ENCODE measurements around the gene ZNF101. TPM values are rescaled to one million over a fixed set of nuclear protein-coding genes. Genes with fewer than 3 reads are reported as not detected.

Gene ZNF101
- total and polyA plus RNA-seq, 4 donors, result 2.0 to 13.3 (median 8.9) TPM

DNA sequence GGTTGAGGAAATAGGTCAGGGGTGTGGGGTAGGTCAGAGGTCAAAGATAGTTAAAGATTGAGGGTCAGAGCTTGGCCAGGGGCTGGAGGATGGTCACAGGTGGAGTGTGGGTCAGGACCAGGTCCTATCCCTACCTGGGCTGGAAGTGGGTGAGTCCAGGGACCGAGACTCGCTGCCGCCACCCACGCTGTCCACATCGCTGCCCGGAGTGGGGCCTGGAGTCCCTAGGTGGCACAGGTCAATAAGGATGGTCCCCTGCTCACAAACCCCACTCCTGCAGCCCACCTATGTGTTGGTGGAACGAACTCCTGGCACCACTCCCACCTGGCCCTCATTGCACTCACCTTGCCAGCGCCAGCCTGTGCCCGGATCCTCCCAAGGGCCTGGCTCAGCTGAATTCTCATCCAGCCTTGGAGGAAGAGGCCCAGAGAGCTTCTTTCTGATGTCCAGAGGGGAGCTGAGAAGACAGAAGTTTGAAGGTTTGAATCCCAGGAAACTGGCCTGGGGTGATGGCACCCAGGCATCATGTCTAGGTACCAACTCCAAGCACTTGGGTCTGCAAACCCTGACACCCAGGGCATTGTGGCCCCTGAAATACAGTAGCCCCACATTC is 32.0 kb upstream of the ZNF101 start:
- H3K27me3 ChIP-seq (ENCODE audit: control insufficient read depth in 1 of 2, insufficient read depth in 2 of 2, low read length in 1 of 2), result no peaks in the 10 kb centered on the region
- no peak overlapping the region for H3K4me3 ChIP-seq (ENCODE audit: low read length in 2 of 2)
- no peaks in the 10 kb centered on the region for H3K9me3 ChIP-seq (ENCODE audit: control insufficient read depth, low read length)
- ATAC-seq (ENCODE audit: low FRiP score), result no peak
- intact Hi-C loops (cut with DNase I), result no loop called here
- H3K4me1 ChIP-seq (ENCODE audit: control insufficient read depth in 1 of 2, insufficient read depth in 2 of 2, low read length in 2 of 2), result no peaks in the 10 kb centered on the region
- no peak overlapping the region for H3K27ac ChIP-seq (ENCODE audit: low read depth in 1 of 2, low read length in 2 of 2)
- no peaks in the 10 kb centered on the region for H3K36me3 ChIP-seq (ENCODE audit: control insufficient read depth in 1 of 2, insufficient read depth in 2 of 2, low read length in 1 of 2)
- no peak for DNase-seq
- WGBS, 2 donors, result 94 to 96% methylated on average over 9 of the region's 9 CpGs

DNA sequence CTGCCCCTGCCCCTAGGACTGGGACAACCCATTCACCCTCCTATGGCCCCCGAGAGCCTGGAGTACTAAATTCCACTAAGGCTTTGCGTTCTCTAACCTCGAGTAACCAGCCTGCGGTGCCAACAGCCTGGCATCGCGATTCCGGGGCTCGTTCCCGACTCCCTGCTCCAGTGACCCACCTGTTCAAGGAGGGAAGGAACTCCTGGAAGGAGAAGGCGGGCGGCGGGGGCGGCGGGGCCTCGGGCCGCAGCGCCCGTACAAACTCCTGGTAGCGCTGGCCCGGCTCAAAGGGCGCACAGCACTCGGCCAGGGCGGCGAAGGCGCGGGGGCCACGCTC is 31.5 kb upstream of the ZNF101 start:
- DNase-seq, result no peak
- Histone ChIP-seq H3K27ac (ENCODE audit: low read depth in 1 of 2, low read length in 2 of 2) (no peak overlapping the region), H3K27me3 (ENCODE audit: control insufficient read depth in 1 of 2, insufficient read depth in 2 of 2, low read length in 1 of 2) (no peaks in the 10 kb centered on the region), H3K4me1 (ENCODE audit: control insufficient read depth in 1 of 2, insufficient read depth in 2 of 2, low read length in 2 of 2) (no peaks in the 10 kb centered on the region), H3K9me3 (ENCODE audit: control insufficient read depth, low read length) (no peaks in the 10 kb centered on the region), H3K4me3 (ENCODE audit: low read length in 2 of 2) (no peak overlapping the region), H3K36me3 (ENCODE audit: control insufficient read depth in 1 of 2, insufficient read depth in 2 of 2, low read length in 1 of 2) (no peaks in the 10 kb centered on the region)
- WGBS, 2 donors, result 85% methylated on average over 26 to 27 of the region's 27 CpGs
- ATAC-seq (ENCODE audit: low FRiP score), result no peak
- intact Hi-C loops (cut with DNase I), result no loop called here

DNA sequence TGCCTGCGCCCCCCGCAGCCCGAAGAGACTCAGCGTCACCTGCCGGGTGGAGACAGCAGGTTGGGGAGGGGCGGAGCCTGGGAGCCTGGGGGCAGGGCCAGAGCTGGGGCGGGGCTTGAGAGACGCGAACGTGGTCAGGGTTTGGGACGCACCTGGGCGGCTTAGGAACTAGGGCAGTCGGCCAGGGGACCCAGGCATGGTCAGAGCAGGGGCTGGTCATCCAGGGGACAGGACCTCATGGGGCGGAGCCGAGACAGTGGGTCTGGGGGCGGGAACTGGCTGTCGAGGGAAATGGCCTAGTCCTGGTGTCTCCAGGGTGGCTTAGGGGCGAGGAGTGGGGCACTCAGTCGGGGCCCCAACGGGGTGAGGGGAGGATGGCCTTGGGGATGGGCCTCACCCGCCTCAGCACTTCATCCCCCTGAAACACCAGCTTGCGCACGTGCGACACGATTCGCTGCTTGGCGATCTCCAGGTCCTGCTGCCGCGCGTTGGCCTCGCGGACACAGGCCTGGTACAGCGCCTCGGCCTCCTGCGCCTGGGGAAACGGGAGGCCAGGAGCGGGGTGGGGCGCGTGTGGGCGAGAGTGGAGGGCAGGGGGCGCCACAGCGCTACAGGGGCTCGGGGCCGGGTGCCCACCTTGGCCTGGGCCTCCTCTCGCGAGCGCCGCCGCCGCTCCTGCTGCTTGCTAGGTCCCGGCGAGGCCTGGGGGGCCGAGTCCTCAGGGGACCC is 31.0 kb upstream of the ZNF101 start:
- intact Hi-C loops (cut with DNase I), result no loop called here
- H3K4me1 ChIP-seq (ENCODE audit: control insufficient read depth in 1 of 2, insufficient read depth in 2 of 2, low read length in 2 of 2), result no peaks in the 10 kb centered on the region
- no peaks in the 10 kb centered on the region for H3K27me3 ChIP-seq (ENCODE audit: control insufficient read depth in 1 of 2, insufficient read depth in 2 of 2, low read length in 1 of 2)
- 75 to 79% methylated on average over 52 to 53 of the region's 53 CpGs for WGBS, 2 donors
- no peaks in the 10 kb centered on the region for H3K36me3 ChIP-seq (ENCODE audit: control insufficient read depth in 1 of 2, insufficient read depth in 2 of 2, low read length in 1 of 2)
- H3K9me3 ChIP-seq (ENCODE audit: control insufficient read depth, low read length), result no peaks in the 10 kb centered on the region
- DNase-seq (no peak), ATAC-seq (ENCODE audit: low FRiP score) (no peak)
- no peak overlapping the region for H3K4me3 ChIP-seq (ENCODE audit: low read length in 2 of 2)
- H3K27ac ChIP-seq (ENCODE audit: low read depth in 1 of 2, low read length in 2 of 2), result no peak overlapping the region

DNA sequence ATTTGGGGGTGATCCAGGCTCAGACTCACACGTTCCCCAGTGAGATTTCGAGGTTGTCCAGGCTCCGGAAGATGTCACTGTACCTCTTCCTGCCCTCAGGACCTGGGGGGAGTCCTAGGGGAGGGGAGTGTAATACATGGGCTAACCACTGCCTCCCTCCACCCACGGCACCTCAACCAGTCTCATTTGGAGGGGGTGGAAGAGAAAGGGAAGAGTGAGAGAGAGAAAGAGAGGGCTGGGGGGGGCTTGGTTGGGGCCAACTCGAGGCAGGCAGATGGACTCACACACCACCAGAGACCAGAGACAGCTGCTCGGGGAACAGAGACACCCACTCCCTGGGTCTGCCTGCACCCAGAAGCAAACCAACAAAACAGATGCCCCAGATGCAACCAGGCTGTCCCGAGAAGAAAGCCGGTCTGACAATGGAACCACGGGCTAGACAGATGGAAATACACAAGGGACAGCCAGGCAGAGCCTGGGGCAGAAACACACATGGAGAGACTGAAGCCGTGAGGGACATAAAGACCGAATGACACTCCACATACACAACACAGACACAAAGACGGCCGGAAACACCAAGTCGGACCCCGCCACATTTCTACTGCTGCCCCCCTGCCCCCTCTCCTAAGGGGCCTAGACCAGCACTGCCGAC is 26.0 kb upstream of the ZNF101 start:
- intact Hi-C loops (cut with DNase I), result loop anchor here (1.0 to 5.0 kb wide), 2 partner anchors 21 to 110 kb away; partner anchors contain the start of gene ATP13A1 (in 1 of the 2)
- Histone ChIP-seq H3K36me3 (ENCODE audit: control insufficient read depth in 1 of 2, insufficient read depth in 2 of 2, low read length in 1 of 2) (no peaks in the 10 kb centered on the region), H3K27me3 (ENCODE audit: control insufficient read depth in 1 of 2, insufficient read depth in 2 of 2, low read length in 1 of 2) (no peaks in the 10 kb centered on the region), H3K9me3 (ENCODE audit: control insufficient read depth, low read length) (no peaks in the 10 kb centered on the region), H3K27ac (ENCODE audit: low read depth in 1 of 2, low read length in 2 of 2) (no peak overlapping the region), H3K4me3 (ENCODE audit: low read length in 2 of 2) (peak overlapping the region; percentile 29 to 60), H3K4me1 (ENCODE audit: control insufficient read depth in 1 of 2, insufficient read depth in 2 of 2, low read length in 2 of 2) (no peaks in the 10 kb centered on the region)
- no peak for ATAC-seq (ENCODE audit: low FRiP score)
- 20 to 29% methylated on average over 15 to 16 of the region's 16 CpGs for WGBS, 2 donors
- no peak for DNase-seq

DNA sequence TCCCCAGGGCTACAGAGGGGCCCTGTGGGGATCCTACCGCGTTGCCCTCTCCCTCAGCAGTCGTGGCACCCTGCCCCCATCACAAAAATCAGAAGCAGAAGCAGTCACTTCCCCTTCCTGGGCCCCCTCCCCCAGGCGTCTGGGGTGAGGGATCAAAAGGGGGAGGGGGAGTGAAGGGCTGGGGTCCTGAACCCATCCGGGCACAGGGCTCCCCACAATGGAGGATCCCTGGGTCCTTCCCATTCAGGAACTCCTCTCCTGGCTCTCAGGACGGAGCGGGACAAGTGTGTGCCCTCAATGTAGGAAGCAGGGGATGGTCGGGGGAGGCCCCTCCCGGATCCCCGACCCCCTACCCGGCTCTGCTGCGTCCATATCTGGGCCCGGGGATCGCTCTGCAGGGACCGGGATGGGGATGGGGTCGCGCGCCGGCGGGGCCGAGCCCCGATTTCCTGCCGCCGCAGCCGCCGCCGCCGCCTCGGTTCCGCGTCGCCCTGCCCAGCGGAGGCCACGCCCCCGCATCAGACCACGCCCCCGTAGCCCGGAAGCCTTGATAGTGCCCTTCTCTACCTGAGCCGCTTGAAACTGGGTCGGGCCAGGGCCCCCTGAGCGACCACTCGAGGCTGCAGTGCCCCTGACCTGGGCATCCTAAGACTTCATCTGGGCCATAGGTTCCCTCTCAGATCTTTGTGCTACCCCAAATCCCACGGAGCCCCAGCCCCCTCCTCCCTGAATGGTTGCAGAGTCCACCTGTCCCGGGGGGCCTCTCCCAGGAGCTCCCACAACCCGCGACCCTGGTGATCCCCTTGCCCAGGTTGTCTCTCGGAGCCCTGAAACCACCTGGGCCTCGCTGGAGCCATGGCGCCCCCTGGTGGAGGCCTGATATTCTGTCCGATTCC is 25.2 kb upstream of the ZNF101 start, which contains the start of gene GMIP:
GMIP (minus strand) TSS at position 500 of the 896 bp plus-strand sequence; CDS start at position 372, 128 bp downstream.
- DNase-seq (peak; percentile 87 to 94), ATAC-seq (ENCODE audit: low FRiP score) (peak; percentile 85)
- no peaks in the 10 kb centered on the region for H3K9me3 ChIP-seq (ENCODE audit: control insufficient read depth, low read length)
- H3K4me1 ChIP-seq (ENCODE audit: control insufficient read depth in 1 of 2, insufficient read depth in 2 of 2, low read length in 2 of 2), result no peaks in the 10 kb centered on the region
- no peaks in the 10 kb centered on the region for H3K27me3 ChIP-seq (ENCODE audit: control insufficient read depth in 1 of 2, insufficient read depth in 2 of 2, low read length in 1 of 2)
- H3K4me3 ChIP-seq (ENCODE audit: low read length in 2 of 2), result peak within 1 kb of the TSS; percentile 29 to 60
- H3K27ac ChIP-seq (ENCODE audit: low read depth in 1 of 2, low read length in 2 of 2), result no peak within 1 kb of the TSS
- no peaks in the 10 kb centered on the region for H3K36me3 ChIP-seq (ENCODE audit: control insufficient read depth in 1 of 2, insufficient read depth in 2 of 2, low read length in 1 of 2)
- 1% methylated on average over 45 to 50 of the region's 50 CpGs for WGBS, 2 donors
- intact Hi-C loops (cut with DNase I), result loop anchor here (1.0 to 5.0 kb wide), 3 partner anchors 20 to 111 kb away; partner anchors contain the start of gene ATP13A1 (in 1 of the 2)

DNA sequence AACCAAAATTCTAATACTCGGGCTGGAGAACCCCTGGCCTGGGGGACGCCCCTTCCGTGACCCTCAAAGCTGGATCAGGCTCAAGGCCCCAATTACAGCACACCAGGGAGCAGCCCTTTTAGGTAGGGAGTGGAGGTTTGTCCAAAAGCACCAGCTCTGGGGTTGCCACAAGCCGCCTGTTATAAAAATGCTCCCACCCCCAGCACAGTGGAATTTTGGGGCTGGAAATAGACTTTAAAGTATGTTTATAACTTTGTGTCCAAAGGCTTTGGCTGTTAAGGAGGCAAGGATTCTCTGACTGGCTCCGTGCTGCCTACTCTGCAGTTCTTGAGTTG is 24.6 kb upstream of the ZNF101 start:
- intact Hi-C loops (cut with DNase I), result loop anchor here (1.0 to 5.0 kb wide), 2 partner anchors 112 kb away; no protein-coding TSS in a partner anchor
- Histone ChIP-seq H3K27ac (ENCODE audit: low read depth in 1 of 2, low read length in 2 of 2) (no peak overlapping the region), H3K36me3 (ENCODE audit: control insufficient read depth in 1 of 2, insufficient read depth in 2 of 2, low read length in 1 of 2) (peaks cover 0 to under 1% of the 10 kb centered on the region in 2 donors), H3K4me3 (ENCODE audit: low read length in 2 of 2) (no peak overlapping the region), H3K27me3 (ENCODE audit: control insufficient read depth in 1 of 2, insufficient read depth in 2 of 2, low read length in 1 of 2) (no peaks in the 10 kb centered on the region), H3K9me3 (ENCODE audit: control insufficient read depth, low read length) (no peaks in the 10 kb centered on the region), H3K4me1 (ENCODE audit: control insufficient read depth in 1 of 2, insufficient read depth in 2 of 2, low read length in 2 of 2) (no peaks in the 10 kb centered on the region)
- 14 to 15% methylated on average over 5 of the region's 5 CpGs for WGBS, 2 donors
- DNase-seq, result no peak
- ATAC-seq (ENCODE audit: low FRiP score), result no peak

DNA sequence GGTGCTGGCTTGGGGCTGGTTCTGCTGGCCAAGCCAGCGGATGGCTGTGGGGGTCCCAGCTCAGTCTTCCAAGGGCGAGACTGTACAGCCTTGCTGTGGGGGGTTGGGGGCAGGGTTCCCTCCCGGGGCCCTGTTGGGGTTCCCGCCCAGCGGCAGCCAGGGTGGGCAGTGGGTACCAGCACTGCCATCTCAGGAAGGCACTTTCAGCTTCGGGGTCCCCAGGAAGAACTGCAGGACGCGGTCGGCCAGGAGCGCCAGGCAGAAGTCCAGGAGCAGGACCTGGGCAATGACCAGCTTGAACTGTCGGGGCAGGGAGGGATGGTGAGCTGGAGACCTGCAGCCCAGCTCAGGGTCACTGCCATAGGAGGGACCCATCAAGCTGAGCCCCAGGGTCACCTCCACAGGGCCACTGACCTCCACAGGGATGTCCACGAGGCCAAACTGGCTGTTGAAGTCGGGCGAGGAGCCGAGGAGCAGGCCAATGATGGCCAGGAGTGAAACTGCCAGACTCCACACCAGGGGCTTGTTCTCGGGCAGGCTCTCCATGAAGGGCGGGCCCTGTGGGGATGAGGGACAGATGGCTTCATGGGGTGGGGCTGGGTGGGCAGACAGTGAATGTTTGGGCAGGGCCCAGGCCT is 23.3 kb upstream of the ZNF101 start:
- Histone ChIP-seq H3K4me3 (ENCODE audit: low read length in 2 of 2) (no peak overlapping the region), H3K9me3 (ENCODE audit: control insufficient read depth, low read length) (no peaks in the 10 kb centered on the region), H3K36me3 (ENCODE audit: control insufficient read depth in 1 of 2, insufficient read depth in 2 of 2, low read length in 1 of 2) (peaks cover 0 to 9% of the 10 kb centered on the region in 2 donors), H3K4me1 (ENCODE audit: control insufficient read depth in 1 of 2, insufficient read depth in 2 of 2, low read length in 2 of 2) (no peaks in the 10 kb centered on the region), H3K27me3 (ENCODE audit: control insufficient read depth in 1 of 2, insufficient read depth in 2 of 2, low read length in 1 of 2) (no peaks in the 10 kb centered on the region), H3K27ac (ENCODE audit: low read depth in 1 of 2, low read length in 2 of 2) (no peak overlapping the region)
- 91 to 92% methylated on average over 17 of the region's 17 CpGs for WGBS, 2 donors
- ATAC-seq (ENCODE audit: low FRiP score) (no peak), DNase-seq (no peak)
- intact Hi-C loops (cut with DNase I), result no loop called here
